ENCODE data around the gene PPP1R12C. TPM values are rescaled to one million over a fixed set of nuclear protein-coding genes. Genes with fewer than 3 reads are reported as not detected.

Gene PPP1R12C
- total RNA-seq, 4 donors from 2014 or later = 43.5 to 288 (median 116) TPM

DNA sequence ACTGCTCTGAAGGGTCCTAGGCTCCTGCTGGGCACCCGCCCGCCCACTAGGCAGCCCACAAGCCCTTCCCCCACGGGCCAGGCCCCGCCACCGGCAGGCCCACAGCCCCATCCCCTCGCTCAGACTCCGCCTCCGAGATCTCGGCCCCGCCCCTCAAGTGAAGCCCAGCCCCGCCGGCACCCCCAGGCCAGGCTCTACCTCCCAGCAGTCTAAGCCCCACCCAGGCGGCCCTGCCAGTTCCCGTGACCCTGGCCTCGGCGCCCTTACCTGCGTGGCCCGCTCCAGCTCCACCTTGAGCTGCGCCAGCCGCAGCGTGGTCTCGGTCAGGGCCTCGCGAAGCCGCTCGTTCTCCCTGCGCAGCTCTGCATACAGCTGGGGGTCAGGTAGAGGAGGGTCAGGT, 25.5 kb downstream of the PPP1R12C start:
- no peaks in the 10 kb centered on the region for H3K9me3 ChIP-seq
- H3K36me3 ChIP-seq = no peaks in the 10 kb centered on the region
- intact Hi-C loops (cut with DNase I; ENCODE audit: low total_unique reads) = no loop called here

DNA sequence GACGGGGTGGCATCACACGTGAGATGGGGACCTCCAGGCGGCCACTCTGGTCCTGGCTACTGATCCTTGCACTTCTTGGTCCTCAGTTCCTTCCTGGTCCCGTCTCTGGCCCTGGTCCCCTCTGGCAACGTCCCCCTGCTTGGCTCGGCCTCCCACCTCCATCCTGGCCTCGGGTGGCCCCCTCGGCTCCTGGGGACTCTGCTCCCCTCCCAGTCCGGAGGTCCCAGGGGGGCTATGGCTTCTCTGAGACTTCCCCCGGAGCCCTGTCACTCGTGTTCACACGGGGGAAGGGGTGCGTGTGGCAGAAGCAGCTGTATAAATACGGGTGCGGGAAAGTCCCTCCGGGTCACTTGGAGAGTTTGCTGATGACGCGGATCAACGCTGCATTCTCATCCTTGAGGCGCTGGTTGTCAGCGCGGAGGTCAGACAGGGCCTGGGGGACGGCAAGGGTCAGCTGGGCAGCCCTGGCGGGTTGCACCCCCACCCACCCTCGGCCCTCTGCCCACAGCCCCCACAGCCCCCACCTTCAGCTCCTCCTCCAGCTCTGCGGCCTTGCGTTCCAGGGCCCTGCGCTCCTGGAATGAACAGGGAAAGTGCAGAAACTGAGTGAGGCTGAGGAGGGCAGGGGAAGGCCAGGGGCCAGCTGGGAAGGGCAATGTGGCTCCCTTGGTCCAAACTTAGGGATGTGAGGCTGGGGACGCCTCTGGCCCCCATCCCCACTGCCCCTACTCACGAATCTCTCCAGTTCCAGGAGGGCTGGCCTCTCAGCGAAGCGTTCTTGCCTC, 26.1 kb downstream of the PPP1R12C start:
- no peaks in the 10 kb centered on the region for H3K36me3 ChIP-seq
- intact Hi-C loops (cut with DNase I; ENCODE audit: low total_unique reads) = no loop called here
- DNase-seq = no peak
- H3K27ac ChIP-seq = no peak overlapping the region
- H3K4me1 ChIP-seq = peaks cover 0 to 9% of the 10 kb centered on the region in 2 donors
- no peak overlapping the region for H3K4me3 ChIP-seq
- TF ChIP-seq POLR2A (IDR thresholded peaks at IDR 0.05) (no peak), CTCF (IDR thresholded peaks at IDR 0.05) (no peak)
- no peaks in the 10 kb centered on the region for H3K27me3 ChIP-seq
- H3K9me3 ChIP-seq = no peaks in the 10 kb centered on the region

More for the DNA sequence above, 25.5 kb downstream of the PPP1R12C start:
- no peak for DNase-seq
- H3K4me1 ChIP-seq = peaks cover 0 to 9% of the 10 kb centered on the region in 2 donors
- no peak for TF ChIP-seq POLR2A (IDR thresholded peaks at IDR 0.05)
- no peak for TF ChIP-seq CTCF (IDR thresholded peaks at IDR 0.05)
- no peaks in the 10 kb centered on the region for H3K27me3 ChIP-seq
- H3K27ac ChIP-seq = no peak overlapping the region
- no peak overlapping the region for H3K4me3 ChIP-seq

- intact Hi-C loops (cut with DNase I; ENCODE audit: low total_unique reads) = no loop called here
- no peak for DNase-seq
- Histone ChIP-seq H3K4me3 (no peak overlapping the region), H3K27ac (no peak overlapping the region), H3K4me1 (peaks cover 0 to 9% of the 10 kb centered on the region in 2 donors), H3K36me3 (no peaks in the 10 kb centered on the region), H3K9me3 (no peaks in the 10 kb centered on the region), H3K27me3 (no peaks in the 10 kb centered on the region)
- TF ChIP-seq POLR2A (IDR thresholded peaks at IDR 0.05) = no peak
- no peak for TF ChIP-seq CTCF (IDR thresholded peaks at IDR 0.05)
These were observed 26.9 kb downstream of the PPP1R12C start for GRCh38 chr19:55090564-55090963.

DNA sequence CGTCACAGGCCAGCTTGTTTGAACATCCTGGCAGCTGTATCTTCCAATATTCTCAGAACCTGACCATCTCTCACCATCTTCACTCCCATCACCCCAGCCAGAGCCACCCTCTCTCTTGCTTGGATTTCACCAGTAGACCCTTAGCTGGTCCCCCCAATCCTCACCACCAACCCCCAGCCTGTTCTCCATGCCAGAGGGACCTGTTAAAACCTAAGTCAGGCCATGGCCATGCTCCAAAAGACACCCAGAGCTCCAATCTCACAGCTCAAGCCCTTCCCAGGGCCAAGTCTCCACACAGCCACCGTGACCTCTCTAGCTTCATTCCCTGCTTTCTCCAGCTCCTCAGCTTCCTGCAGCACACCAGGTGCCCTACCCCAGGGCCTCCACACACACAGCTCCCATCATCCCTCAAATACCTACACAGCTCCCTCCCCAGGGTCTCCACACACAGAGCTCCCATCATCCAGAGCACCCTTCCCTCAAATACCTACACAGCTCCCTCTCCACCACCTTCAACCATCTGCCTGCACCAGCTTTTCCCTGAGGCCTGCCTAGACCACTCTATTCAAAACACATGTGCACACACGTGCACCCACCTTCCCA, 28.0 kb downstream of the PPP1R12C start:
- Histone ChIP-seq H3K4me1 (peaks cover 0 to 9% of the 10 kb centered on the region in 2 donors), H3K27me3 (peaks cover 0 to under 1% of the 10 kb centered on the region in 2 donors), H3K36me3 (no peaks in the 10 kb centered on the region), H3K27ac (no peak overlapping the region), H3K9me3 (no peaks in the 10 kb centered on the region), H3K4me3 (no peak overlapping the region)
- intact Hi-C loops (cut with DNase I; ENCODE audit: low total_unique reads) = loop anchor here (10.0 kb wide), 1 partner anchor 1755 kb away; the partner anchor contains the start of genes PEG3 and ZIM2
- TF ChIP-seq CTCF (IDR thresholded peaks at IDR 0.05) (no peak), POLR2A (IDR thresholded peaks at IDR 0.05) (no peak)
- no peak for DNase-seq

Data from uterus (tissue), 4 donors.